Measurements from ENCODE around the gene SLIT1.
"Not testable (repeated sequence)": the region's sequence is repeated elsewhere in the genome, so short reads cannot be mapped to it uniquely, and the experiment has no call there.

The SLIT1 gene

GRCh38 chr10:97037365-97038361 is 148.1 kb downstream of the SLIT1 start:
- peak; percentile 84 to 86 for ATAC-seq (replicated peaks)
- H3K36me3 Mint-ChIP-seq = no peaks in the 10 kb centered on the region
- H3K4me3 Mint-ChIP-seq = peak overlapping the region; percentile 73 to 75
- H3K4me1 Mint-ChIP-seq = peaks cover 9 to 20% of the 10 kb centered on the region in 2 donors
- H3K27me3 Mint-ChIP-seq = peaks cover 18 to 19% of the 10 kb centered on the region in 2 donors
- H3K27ac Mint-ChIP-seq = no peak overlapping the region
- peak; percentile 66 for DNase-seq
- no peaks in the 10 kb centered on the region for H3K9me3 Mint-ChIP-seq

DNA sequence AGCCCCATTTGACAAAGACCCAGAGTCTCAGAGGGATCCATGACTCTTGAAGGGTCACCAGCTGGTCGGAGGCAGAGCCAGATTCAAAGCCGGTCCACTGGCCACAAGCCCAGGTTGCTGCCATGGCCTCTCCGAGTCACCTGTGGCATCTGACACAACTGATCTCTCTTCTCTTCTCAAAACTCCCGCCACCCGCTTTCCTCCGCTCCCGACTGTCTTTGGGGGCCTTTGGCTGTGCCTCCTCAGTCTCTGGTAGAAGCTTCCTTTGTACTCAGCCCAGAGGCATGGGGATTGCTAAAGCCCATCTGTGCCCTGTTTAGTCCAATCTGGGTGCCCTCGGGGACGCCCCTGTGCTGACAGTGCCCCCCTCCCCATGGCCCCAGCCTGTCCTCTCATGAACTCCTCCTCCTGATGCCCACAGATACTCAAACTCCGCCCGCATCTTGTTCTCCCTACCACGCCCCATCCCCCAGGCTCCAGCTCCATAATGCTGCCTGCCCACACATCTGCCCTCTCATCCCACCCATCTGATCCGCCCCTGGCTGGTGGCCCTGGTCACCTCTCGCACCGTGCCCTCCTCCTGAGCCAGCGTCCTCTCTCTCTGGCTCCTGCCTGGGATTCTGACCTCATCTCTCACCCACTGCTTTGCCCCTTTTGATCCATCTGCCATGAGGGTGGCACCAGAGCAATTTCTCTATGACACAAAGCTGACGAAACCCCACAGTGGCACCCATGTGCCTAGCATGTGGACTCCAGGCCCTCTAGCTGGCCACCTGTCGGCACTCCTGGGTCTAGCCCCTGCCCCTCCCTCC is 150.6 kb downstream of the SLIT1 start:
- Mint-ChIP-seq H3K9me3 (no peaks in the 10 kb centered on the region), H3K36me3 (no peaks in the 10 kb centered on the region), H3K4me1 (peaks cover 9 to 20% of the 10 kb centered on the region in 2 donors), H3K4me3 (no peak overlapping the region), H3K27ac (no peak overlapping the region), H3K27me3 (peaks cover 18 to 19% of the 10 kb centered on the region in 2 donors)
- ATAC-seq (replicated peaks) = no peak
- no peak for DNase-seq

- ATAC-seq (replicated peaks) (no peak), DNase-seq (no peak)
- no peak overlapping the region for H3K27ac Mint-ChIP-seq
- peaks cover 9 to 20% of the 10 kb centered on the region in 2 donors for H3K4me1 Mint-ChIP-seq
- no peaks in the 10 kb centered on the region for H3K36me3 Mint-ChIP-seq
- no peaks in the 10 kb centered on the region for H3K9me3 Mint-ChIP-seq
- H3K27me3 Mint-ChIP-seq = peaks cover 18 to 19% of the 10 kb centered on the region in 2 donors
- no peak overlapping the region for H3K4me3 Mint-ChIP-seq
These were observed 151.5 kb downstream of the SLIT1 start for GRCh38 chr10:97034301-97034700.

GRCh38 chr10:97033841-97034240 is 151.9 kb downstream of the SLIT1 start:
- ATAC-seq (replicated peaks); H3K36me3 Mint-ChIP-seq; H3K4me3 Mint-ChIP-seq; DNase-seq; H3K9me3 Mint-ChIP-seq; H3K27ac Mint-ChIP-seq: not testable (repeated sequence)
- Mint-ChIP-seq H3K27me3 (peaks cover 18 to 19% of the 10 kb centered on the region in 2 donors), H3K4me1 (peaks cover 9 to 20% of the 10 kb centered on the region in 2 donors)

GRCh38 chr10:97032624-97033023 is 153.1 kb downstream of the SLIT1 start:
- Mint-ChIP-seq H3K4me3 (no peak overlapping the region), H3K4me1 (peaks cover 4 to 13% of the 10 kb centered on the region in 2 donors), H3K27me3 (peaks cover 18 to 26% of the 10 kb centered on the region in 2 donors), H3K9me3 (no peaks in the 10 kb centered on the region), H3K27ac (no peak overlapping the region), H3K36me3 (no peaks in the 10 kb centered on the region)
- DNase-seq = no peak
- no peak for ATAC-seq (replicated peaks)

GRCh38 chr10:97031459-97031858 is 154.3 kb downstream of the SLIT1 start:
- H3K36me3 Mint-ChIP-seq = no peaks in the 10 kb centered on the region
- no peak for ATAC-seq (replicated peaks)

GRCh38 chr10:97030894-97031293 is 154.9 kb downstream of the SLIT1 start:
- Mint-ChIP-seq H3K4me3 (no peak overlapping the region), H3K9me3 (no peaks in the 10 kb centered on the region)

More at GRCh38 chr10:97031459-97031858, 154.3 kb downstream of the SLIT1 start:
- Mint-ChIP-seq H3K4me3 (no peak overlapping the region), H3K27me3 (peaks cover 18 to 26% of the 10 kb centered on the region in 2 donors), H3K27ac (no peak overlapping the region), H3K9me3 (no peaks in the 10 kb centered on the region), H3K4me1 (peaks cover 0 to 1% of the 10 kb centered on the region in 2 donors)
- no peak for DNase-seq

DNA sequence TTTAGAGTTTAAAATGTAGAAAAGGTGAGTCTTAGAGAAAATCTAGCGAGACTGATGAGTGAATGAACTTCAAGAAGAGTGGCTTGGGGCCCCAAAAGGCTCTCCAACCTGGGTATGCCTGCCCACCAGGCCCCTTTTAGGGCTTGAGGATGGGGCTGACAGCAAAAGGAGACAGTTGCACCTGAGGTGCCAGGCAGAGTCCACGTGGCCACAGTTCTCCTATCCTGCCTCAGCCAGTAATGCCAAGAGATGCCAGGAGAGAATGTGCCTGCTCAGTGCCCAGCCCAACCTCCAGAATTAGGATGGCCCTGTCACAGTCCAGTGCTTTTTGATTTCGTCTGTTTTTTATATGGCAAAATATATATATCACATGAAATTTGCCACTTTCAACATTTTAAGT is 156.5 kb downstream of the SLIT1 start:
- Mint-ChIP-seq H3K27ac (no peak overlapping the region), H3K9me3 (no peaks in the 10 kb centered on the region), H3K27me3 (peaks cover 0 to 7% of the 10 kb centered on the region in 2 donors), H3K4me1 (peaks cover 5 to 7% of the 10 kb centered on the region in 2 donors), H3K4me3 (no peak overlapping the region), H3K36me3 (no peaks in the 10 kb centered on the region)
- DNase-seq (no peak), ATAC-seq (replicated peaks) (no peak)

More at GRCh38 chr10:97030894-97031293, 154.9 kb downstream of the SLIT1 start:
- no peak for DNase-seq
- H3K36me3 Mint-ChIP-seq = no peaks in the 10 kb centered on the region
- no peak overlapping the region for H3K27ac Mint-ChIP-seq
- ATAC-seq (replicated peaks) = no peak
- no peaks in the 10 kb centered on the region for H3K4me1 Mint-ChIP-seq
- H3K27me3 Mint-ChIP-seq = peaks cover 14 to 22% of the 10 kb centered on the region in 2 donors

GRCh38 chr10:97028832-97029178 is 157.0 kb downstream of the SLIT1 start:
- DNase-seq (no peak), ATAC-seq (replicated peaks) (no peak)
- no peak overlapping the region for H3K27ac Mint-ChIP-seq
- H3K36me3 Mint-ChIP-seq = no peaks in the 10 kb centered on the region
- H3K4me3 Mint-ChIP-seq = no peak overlapping the region
- H3K9me3 Mint-ChIP-seq = no peaks in the 10 kb centered on the region
- peaks cover 0 to 7% of the 10 kb centered on the region in 2 donors for H3K27me3 Mint-ChIP-seq
- peaks cover 8 to 12% of the 10 kb centered on the region in 2 donors for H3K4me1 Mint-ChIP-seq

GRCh38 chr10:97028126-97028831 is 157.5 kb downstream of the SLIT1 start:
- no peak overlapping the region for H3K4me3 Mint-ChIP-seq
- H3K27me3 Mint-ChIP-seq = peaks cover 0 to 7% of the 10 kb centered on the region in 2 donors
- H3K36me3 Mint-ChIP-seq = no peaks in the 10 kb centered on the region
- ATAC-seq (replicated peaks) = no peak
- no peak overlapping the region for H3K27ac Mint-ChIP-seq
- DNase-seq = no peak
- H3K9me3 Mint-ChIP-seq = no peaks in the 10 kb centered on the region
- H3K4me1 Mint-ChIP-seq = peaks cover 10 to 16% of the 10 kb centered on the region in 2 donors

GRCh38 chr10:97025613-97026242 is 160.0 kb downstream of the SLIT1 start:
- ATAC-seq (replicated peaks) = peak; percentile 72 to 77
- H3K27ac Mint-ChIP-seq = no peak overlapping the region
- no peaks in the 10 kb centered on the region for H3K9me3 Mint-ChIP-seq
- H3K4me1 Mint-ChIP-seq = peaks cover 10 to 25% of the 10 kb centered on the region in 2 donors
- H3K4me3 Mint-ChIP-seq = no peak overlapping the region
- H3K36me3 Mint-ChIP-seq = no peaks in the 10 kb centered on the region
- H3K27me3 Mint-ChIP-seq = peaks cover 0 to 7% of the 10 kb centered on the region in 2 donors
- peak; percentile 18 for DNase-seq

DNA sequence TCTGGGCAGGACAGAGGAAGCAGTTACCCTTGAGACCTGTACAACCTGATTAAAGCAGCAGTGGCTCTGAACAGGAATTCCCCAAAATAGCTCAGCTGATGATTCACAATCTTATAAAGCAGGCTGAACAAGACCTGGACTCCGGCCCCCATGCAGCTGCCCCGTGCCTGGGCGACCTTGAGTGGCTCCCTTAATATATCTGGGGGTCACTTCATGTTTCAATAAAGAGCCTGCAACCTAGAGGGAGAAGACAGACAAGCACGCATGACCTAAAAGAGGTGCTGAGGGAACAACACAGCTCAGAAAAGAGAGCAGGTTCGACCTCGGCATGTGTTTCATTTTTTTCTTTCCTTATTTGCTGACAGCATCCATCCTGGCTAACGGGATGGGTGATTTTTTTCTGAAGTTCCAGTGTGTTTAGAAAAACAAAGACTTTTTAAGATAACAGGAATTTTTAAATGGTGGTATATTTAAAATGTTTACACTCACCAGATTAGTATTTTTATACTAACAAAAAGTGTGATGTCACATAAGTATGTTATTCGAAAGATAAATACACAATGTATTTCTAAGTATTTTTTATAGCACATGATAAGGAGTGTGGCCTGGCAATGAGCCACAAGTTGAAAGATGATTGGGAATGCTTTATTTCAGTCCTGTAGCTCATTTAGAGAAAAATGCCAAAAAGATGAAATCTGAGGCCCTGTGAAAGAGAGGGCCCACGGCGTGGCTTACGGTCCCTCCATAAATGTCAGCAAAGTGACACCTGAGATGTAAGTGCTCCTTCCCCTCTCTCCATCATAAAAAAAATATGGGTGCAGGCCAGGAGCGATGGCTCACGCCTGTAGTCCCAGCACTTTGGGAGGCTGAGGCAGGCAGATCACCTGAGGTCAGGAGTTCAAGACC is 161.3 kb downstream of the SLIT1 start:
- Mint-ChIP-seq H3K27me3 (peaks cover 0 to 7% of the 10 kb centered on the region in 2 donors), H3K27ac (peak overlapping the region; percentile 76), H3K4me1 (peaks cover 10 to 25% of the 10 kb centered on the region in 2 donors), H3K9me3 (no peaks in the 10 kb centered on the region), H3K4me3 (peak overlapping the region in 1 of 2 donors; percentile 29), H3K36me3 (no peaks in the 10 kb centered on the region)
- DNase-seq = no peak
- peak; percentile 68 to 75 for ATAC-seq (replicated peaks)
